ENCODE results near the gene KIAA1217.

GRCh38 chr10:24313283-24313682 lies 104.3 kb downstream of the KIAA1217 start:
- TF ChIP-seq POLR2A (IDR thresholded peaks at IDR 0.05) (no peak), CTCF (IDR thresholded peaks at IDR 0.05) (no peak), POLR2AphosphoS5 (IDR thresholded peaks at IDR 0.05) (no peak)

Data from prostate gland (tissue), 2 donors.